Small intestine (tissue), 4 donors: ENCODE results near the gene TRAF3IP3. TPM values are rescaled to one million over a fixed set of nuclear protein-coding genes. Genes with fewer than 3 reads are reported as not detected.

Source experiments
- polyA plus RNA-seq, 4 donors: library from polyadenylated mRNA; stranded (reverse) in 3 of 4; unstranded in 1 of 4; fragments of 200-250 nt in 3 of 4; fragments of 120-200 nt in 1 of 4; gene quantifications; one replicate each; pipeline versions ENCODE4 v1.2.1 to v1.2.3, GENCODE V29; 2013
- donor health status: healthy with polysubstance abuse.
- donor health status: Bipolar disorder and iron deficiency.
- donor health status: healthy.

The TRAF3IP3 gene
- polyA plus RNA-seq, 4 donors: 1.1 to 20.0 (median 5.8) TPM

Other genes starting within 250 kb of the TRAF3IP3 start
- under 1 TPM in 2 of 4 donors, not detected in 2; 0.10 to 0.37 TPM for gene CAMK1G, start 172.3 kb upstream of the TRAF3IP3 start, polyA plus RNA-seq
- 100 to 1,000 TPM in 1 of 4 donors, 10 to 100 TPM in 3; 33.8 to 218 (median 49.6) TPM for gene LAMB3, start 103.6 kb upstream of the TRAF3IP3 start, polyA plus RNA-seq
- gene G0S2, start 80.6 kb upstream of the TRAF3IP3 start, polyA plus RNA-seq: 100 to 1,000 TPM in 2 of 4 donors, 10 to 100 TPM in 1, 1 to 10 TPM in 1; 6.9 to 310 (median 75.8) TPM
- 1 to 10 TPM in 2 of 4 donors, not detected in 2; 1.6 to 3.8 TPM for gene HSD11B1, start 51.2 kb upstream of the TRAF3IP3 start, polyA plus RNA-seq
- gene C1orf74, start 28.5 kb downstream of the TRAF3IP3 start, polyA plus RNA-seq: 1 to 10 TPM in 2 of 4 donors, under 1 TPM in 2; 0.45 to 4.6 (median 1.4) TPM
- gene IRF6, start 50.1 kb downstream of the TRAF3IP3 start, polyA plus RNA-seq: 10 to 100 TPM; 26.8 to 74.4 (median 32.2) TPM
- gene UTP25, start 71.9 kb downstream of the TRAF3IP3 start, polyA plus RNA-seq: 1 to 10 TPM in 3 of 4 donors, under 1 TPM in 1; 0.89 to 9.8 (median 2.2) TPM
- gene SYT14, start 182.2 kb downstream of the TRAF3IP3 start, polyA plus RNA-seq: under 1 TPM in 2 of 4 donors, not detected in 2; 0.13 TPM